ENCODE results near the gene NSD1.
"Not testable (repeated sequence)": the region's sequence is repeated elsewhere in the genome, so short reads cannot be mapped to it uniquely, and the experiment has no call there.

NSD1 gene

DNA sequence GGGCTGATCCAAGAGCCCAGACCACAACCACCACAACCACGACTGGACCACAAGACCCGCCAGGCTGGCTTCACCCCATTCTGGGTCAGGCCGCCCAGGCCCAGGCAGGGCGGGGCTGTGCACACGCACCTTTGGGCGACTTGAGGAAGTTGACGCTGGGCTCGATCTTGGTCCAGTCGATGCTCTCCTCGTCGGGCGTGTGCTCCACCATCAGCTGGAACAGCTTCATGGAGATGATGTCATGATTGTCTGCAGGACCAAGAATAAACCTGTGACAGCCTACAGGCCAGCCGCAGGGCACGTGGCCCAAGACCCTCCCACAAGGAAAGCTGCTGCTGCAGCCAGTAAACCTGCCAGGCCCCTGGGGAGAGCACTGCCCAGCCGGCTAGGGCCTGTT is 200.6 kb downstream of the NSD1 start:
- DNase-seq = no peak

- DNase-seq = no peak
These were observed 201.5 kb downstream of the NSD1 start for GRCh38 chr5:177334781-177335700.

- no peak for DNase-seq
These were observed 202.1 kb downstream of the NSD1 start for GRCh38 chr5:177335701-177336065.

- no peak for DNase-seq
These were observed 202.5 kb downstream of the NSD1 start for GRCh38 chr5:177336112-177336511.

- DNase-seq = no peak
These were observed 203.3 kb downstream of the NSD1 start for GRCh38 chr5:177336603-177337494.

DNA sequence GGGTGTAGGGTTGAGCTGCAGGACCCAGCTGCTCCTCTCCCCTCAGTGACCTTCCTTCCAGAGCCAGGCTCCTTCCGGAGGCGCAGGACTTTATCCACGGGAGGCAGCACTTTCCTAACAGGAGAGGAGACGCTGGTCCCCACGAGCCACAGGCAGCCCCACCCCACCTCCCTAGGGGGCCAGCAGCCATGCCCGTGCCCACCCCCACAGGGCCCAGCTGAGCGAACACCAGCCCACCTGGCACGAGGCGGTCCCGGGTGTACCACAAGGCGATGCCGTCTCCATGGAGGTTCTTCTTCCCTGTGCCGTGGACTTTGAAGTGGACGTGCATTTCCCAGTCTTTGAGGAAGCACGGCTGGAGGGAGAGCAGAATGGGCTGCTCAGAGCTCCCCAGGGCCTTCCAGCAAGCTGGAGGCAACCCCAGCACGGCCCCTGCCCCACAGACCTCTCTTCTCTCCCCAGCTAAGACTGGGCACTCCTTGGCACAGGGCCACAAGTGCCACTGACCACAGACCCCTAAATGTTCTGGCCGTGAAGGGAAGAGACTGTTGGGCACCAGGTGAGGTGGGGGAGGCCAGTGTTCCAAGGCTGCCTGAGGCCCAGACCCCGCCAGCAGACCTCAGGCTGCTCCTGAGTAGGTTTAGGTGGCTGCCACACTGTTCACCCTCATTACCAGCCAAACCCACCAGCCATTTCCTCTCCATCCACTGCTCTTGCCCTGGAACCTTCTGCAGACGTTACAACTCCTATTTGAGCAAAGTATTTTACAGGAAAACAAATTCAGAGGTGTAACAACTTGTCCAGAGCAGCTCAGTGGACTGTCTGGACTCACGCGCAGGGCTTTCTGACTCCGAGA is 204.9 kb downstream of the NSD1 start:
- DNase-seq = no peak

DNA sequence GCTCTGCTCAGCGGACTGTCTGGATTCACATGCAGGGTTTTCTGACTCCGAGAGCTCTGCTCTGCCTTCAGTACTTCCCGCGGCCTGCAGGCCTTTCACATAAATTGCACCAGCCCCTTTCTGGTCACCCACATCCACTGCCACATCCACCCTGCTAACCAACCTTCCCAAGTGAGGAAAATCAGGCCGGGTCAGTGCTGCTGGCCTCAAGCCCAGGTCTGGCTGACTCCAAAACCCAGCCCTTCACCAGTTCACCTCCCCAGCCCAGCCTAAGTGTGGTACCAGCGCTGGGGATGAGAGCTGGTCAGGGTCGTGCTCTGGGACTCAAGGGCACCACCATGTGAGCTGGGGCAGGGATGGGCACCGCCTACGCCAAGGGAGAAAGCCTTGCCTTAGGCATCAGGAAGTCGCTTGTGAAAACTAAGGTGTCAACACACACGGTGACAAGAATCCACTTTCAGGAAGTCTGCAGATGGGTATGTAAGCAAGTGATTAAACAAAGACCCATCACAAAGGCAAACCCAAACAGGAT is 205.6 kb downstream of the NSD1 start:
- DNase-seq = no peak

- DNase-seq = not testable (repeated sequence)
These were observed 209.4 kb downstream of the NSD1 start for GRCh38 chr5:177343000-177343399.

DNA sequence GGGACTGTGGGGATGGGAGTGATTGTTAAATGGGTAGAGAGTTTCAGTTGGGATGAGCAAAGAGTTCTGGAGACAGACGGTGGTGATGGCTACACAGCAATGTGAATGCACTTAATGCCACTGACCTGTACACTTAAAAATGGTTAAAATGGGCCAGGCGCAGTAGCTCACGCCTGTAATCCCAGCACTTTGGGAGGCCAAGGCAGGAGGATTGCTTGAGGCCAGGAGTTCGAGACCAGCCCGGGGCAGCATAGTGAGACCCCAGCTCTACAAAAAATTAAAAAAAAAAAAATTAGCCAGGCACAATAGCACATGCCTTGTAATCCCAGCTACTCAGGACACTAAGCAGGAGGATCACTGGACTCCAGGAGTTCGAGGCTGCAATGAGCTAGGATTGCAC is 210.2 kb downstream of the NSD1 start:
- DNase-seq = no peak

- no peak for DNase-seq
These were observed 211.3 kb downstream of the NSD1 start for GRCh38 chr5:177344891-177345290.

DNA sequence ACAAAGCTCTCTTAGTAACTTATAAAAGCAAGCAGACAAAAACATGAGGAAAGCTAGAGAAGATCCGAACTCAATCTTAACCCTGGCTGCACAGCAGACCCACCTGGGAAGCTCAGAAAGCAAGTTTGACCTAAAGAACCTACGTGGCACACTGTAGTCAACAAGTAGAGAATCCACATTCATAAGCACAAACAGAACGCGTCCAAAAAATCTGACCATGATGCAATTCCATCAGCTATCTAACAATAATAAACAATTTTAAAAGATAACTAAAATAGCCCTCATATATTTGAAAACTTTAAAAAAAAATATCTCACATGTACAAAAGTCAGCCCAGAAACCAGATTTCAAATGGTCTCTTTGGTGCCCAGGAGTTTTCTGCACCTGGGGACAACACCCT is 213.2 kb downstream of the NSD1 start:
- DNase-seq = no peak

- no peak for DNase-seq
These were observed 214.1 kb downstream of the NSD1 start for GRCh38 chr5:177347699-177348098.

- DNase-seq = no peak
These were observed 215.7 kb downstream of the NSD1 start for GRCh38 chr5:177349362-177349647.

DNA sequence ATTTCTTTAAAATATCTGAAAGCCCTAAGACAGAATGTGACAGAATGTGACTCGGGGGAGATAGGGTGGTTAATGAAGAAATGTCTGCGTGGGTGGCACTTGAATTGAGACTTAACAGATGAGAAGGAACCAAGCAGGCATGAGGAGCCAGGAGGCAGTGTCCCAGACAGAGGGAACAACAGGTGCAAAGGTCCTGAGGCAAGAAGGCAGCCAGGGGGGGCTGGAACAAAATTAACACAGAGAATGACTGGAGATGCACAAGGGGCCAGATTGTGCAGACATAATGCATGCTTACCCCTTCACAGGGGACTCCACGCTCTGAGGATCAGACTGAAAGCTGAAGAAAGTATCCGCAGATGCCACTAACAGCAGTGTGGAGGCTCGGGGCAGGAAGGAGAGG is 216.2 kb downstream of the NSD1 start:
- DNase-seq = no peak

Data from stimulated activated naive CD4-positive, alpha-beta T cell treated with Interleukin-2 at 50 U/mL for 16 hours (primary cell).